Left ventricle myocardium inferior (tissue), 1 donor: ENCODE data around the gene JCAD. TPM values are rescaled to one million over a fixed set of nuclear protein-coding genes. Genes with fewer than 3 reads are reported as not detected.

Source experiments
- DNase-seq: peaks from one replicate; pipeline ENCODE4 v3.0.0-alpha.2; 2020
- H3K27ac ChIP-seq: fragments of 200-600 bp; replicated peaks from 2 replicates; pipeline ENCODE4 v1.8.0; 2021
- H3K27me3 ChIP-seq: fragments of 200-600 bp; 2 replicates; pipeline ENCODE4 v1.8.0; 2021; ENCODE audit warnings: low read depth
- H3K36me3 ChIP-seq: fragments of 200-600 bp; 2 replicates; pipeline ENCODE4 v1.8.0; 2021
- H3K4me1 ChIP-seq: fragments of 200-600 bp; 2 replicates; pipeline ENCODE4 v1.8.0; 2021
- H3K4me3 ChIP-seq: fragments of 200-600 bp; 2 replicates; pipeline ENCODE4 v1.8.0; 2021; ENCODE audit warnings: mild to moderate bottlenecking, moderate library complexity
- H3K9me3 ChIP-seq: fragments of 200-600 bp; replicated peaks from 2 replicates; pipeline ENCODE4 v1.8.0; 2021
- CTCF ChIP-seq: fragments of 200-600 bp; IDR thresholded peaks from 2 replicates; pipeline ENCODE4 v1.8.0; 2021; ENCODE audit warnings: antibody characterized with exemption, mild to moderate bottlenecking, borderline replicate concordance
- intact Hi-C: fragments of 100-400 bp; cut with micrococcal nuclease; formaldehyde crosslinking; loops from one replicate; pipeline ENCODE4 v1.11.0; 2022
- total RNA-seq: library from RNA; stranded (reverse); fragmentation: NEBNext Ultra II Directional; extraction: Animal tissue kit (Norgen Biotek cat#: 25700); gene quantifications from one replicate; pipeline ENCODE4 v1.2.1, GENCODE V29; 2021
- donor health status: DM: no; HTN: yes; CAD: no; lungs with severe emphysema.

Gene JCAD
- total RNA-seq, 1 donor from 2014 or later, result 23.5 TPM

GRCh38 chr10:30050411-30050810, 9.0 kb downstream of the JCAD start:
- Histone ChIP-seq H3K4me3 (no peak overlapping the region), H3K36me3 (peaks cover 21% of the 10 kb centered on the region), H3K9me3 (no peaks in the 10 kb centered on the region), H3K4me1 (peaks cover 75% of the 10 kb centered on the region), H3K27me3 (peaks cover 34% of the 10 kb centered on the region), H3K27ac (peak overlapping the region; percentile 86)
- no peak for DNase-seq
- intact Hi-C loops, result no loop called here
- no peak for TF ChIP-seq CTCF

- Histone ChIP-seq H3K36me3 (peaks cover 26% of the 10 kb centered on the region), H3K27ac (peak overlapping the region; percentile 86), H3K27me3 (peaks cover 39% of the 10 kb centered on the region), H3K9me3 (no peaks in the 10 kb centered on the region), H3K4me3 (peak overlapping the region; percentile 17), H3K4me1 (peaks cover 83% of the 10 kb centered on the region)
- no peak for TF ChIP-seq CTCF
- intact Hi-C loops, result no loop called here
- DNase-seq, result peak; percentile 34
Measured at GRCh38 chr10:30048768-30049517, 10.4 kb downstream of the JCAD start.

- peaks cover 26% of the 10 kb centered on the region for H3K36me3 ChIP-seq
- H3K4me3 ChIP-seq, result peak overlapping the region; percentile 17
- TF ChIP-seq CTCF, result no peak
- peak overlapping the region; percentile 86 for H3K27ac ChIP-seq
- DNase-seq, result no peak
- no peaks in the 10 kb centered on the region for H3K9me3 ChIP-seq
- intact Hi-C loops, result no loop called here
- H3K4me1 ChIP-seq, result peaks cover 83% of the 10 kb centered on the region
- H3K27me3 ChIP-seq, result peaks cover 48% of the 10 kb centered on the region
Measured at GRCh38 chr10:30047924-30048531, 11.4 kb downstream of the JCAD start.

GRCh38 chr10:30047430-30047829, 12.0 kb downstream of the JCAD start:
- Histone ChIP-seq H3K27me3 (peaks cover 54% of the 10 kb centered on the region), H3K4me3 (no peak overlapping the region), H3K9me3 (no peaks in the 10 kb centered on the region), H3K36me3 (peaks cover 26% of the 10 kb centered on the region), H3K4me1 (peaks cover 85% of the 10 kb centered on the region), H3K27ac (peak overlapping the region; percentile 86)
- intact Hi-C loops, result no loop called here
- no peak for TF ChIP-seq CTCF
- no peak for DNase-seq

GRCh38 chr10:30046476-30046875, 12.9 kb downstream of the JCAD start:
- intact Hi-C loops, result no loop called here
- no peak for DNase-seq
- H3K27ac ChIP-seq, result peak overlapping the region; percentile 86
- TF ChIP-seq CTCF, result no peak
- H3K4me1 ChIP-seq, result peaks cover 86% of the 10 kb centered on the region
- H3K27me3 ChIP-seq, result peaks cover 59% of the 10 kb centered on the region
- peaks cover 26% of the 10 kb centered on the region for H3K36me3 ChIP-seq
- no peak overlapping the region for H3K4me3 ChIP-seq
- no peaks in the 10 kb centered on the region for H3K9me3 ChIP-seq
